K562 (cell line): ENCODE data around the gene OSCP1. TPM values are rescaled to one million over a fixed set of nuclear protein-coding genes. Genes with fewer than 3 reads are reported as not detected.

Experiments
- CBX2 ChIP-seq: fragments of 200-600 bp; sonication (generic); IDR thresholded peaks from one replicate; pipeline ENCODE4 v1.6.1; 2012; ENCODE audit warnings: mild to moderate bottlenecking, low read length, inconsistent platforms; ENCODE audit not compliant: insufficient read depth, poor library complexity, severe bottlenecking
- CREM ChIP-seq: IDR thresholded peaks from 2 replicates; pipeline ENCODE4 v1.6.1; 2014; ENCODE audit warnings: antibody characterized with exemption, low read depth
- DACH1 ChIP-seq: fragments of 450-650 bp; IDR thresholded peaks from 2 replicates; pipeline ENCODE4 v1.6.1; 2018; ENCODE audit not compliant: partially characterized antibody
- FOSL1 ChIP-seq: fragments of 200-800 bp; sonication (Bioruptor generic); conservative IDR thresholded peaks from 2 replicates; pipeline ENCODE4 v1.6.1; 2016; ENCODE audit warnings: missing genetic modification characterization, missing compliant biosample characterization
- GABPB1 ChIP-seq: sonication (generic); formaldehyde crosslinking; IDR thresholded peaks from 2 replicates; pipeline ENCODE4 v1.8.0; 2022; ENCODE audit warnings: mild to moderate bottlenecking, missing genetic modification reagents
- HES1 ChIP-seq: fragments of 450-650 bp; IDR thresholded peaks from 2 replicates; pipeline ENCODE4 v1.6.1; 2016; ENCODE audit warnings: low read depth, mild to moderate bottlenecking, moderate library complexity
- HNRNPLL ChIP-seq: fragments of 200-400 bp; formaldehyde crosslinking; IDR thresholded peaks from 2 replicates; pipeline ENCODE4 v1.6.1; 2017; ENCODE audit warnings: low read length, low read depth, mild to moderate bottlenecking; ENCODE audit not compliant: poor library complexity, severe bottlenecking
- KDM2B ChIP-seq: fragments of 250-450 bp; sonication (Bioruptor Pico); IDR thresholded peaks from 2 replicates; pipeline ENCODE4 v1.8.0; 2021; ENCODE audit warnings: mild to moderate bottlenecking, moderate library complexity
- NFE2 ChIP-seq: IDR thresholded peaks from 2 replicates; pipeline ENCODE4 v1.6.1; 2014; ENCODE audit warnings: antibody characterized with exemption, low read depth
- POLR2A ChIP-seq: fragments of 450-650 bp; conservative IDR thresholded peaks from 2 replicates; pipeline ENCODE4 v1.6.1; 2016
- RBM17 ChIP-seq: fragments of 200-400 bp; formaldehyde crosslinking; IDR thresholded peaks from 2 replicates; pipeline ENCODE4 v1.6.1; 2017; ENCODE audit warnings: low read depth, mild to moderate bottlenecking, low read length, borderline replicate concordance
- SETDB1 ChIP-seq: IDR thresholded peaks from one replicate; pipeline ENCODE4 v1.6.1; 2012; ENCODE audit warnings: low read length, control low read depth, inconsistent platforms
- STAG1 ChIP-seq: sonication (generic); formaldehyde crosslinking; IDR thresholded peaks from 2 replicates; pipeline ENCODE4 v1.5.0; 2020; ENCODE audit warnings: missing genetic modification reagents, borderline replicate concordance
- U2AF1 ChIP-seq: fragments of 200-400 bp; formaldehyde crosslinking; optimal IDR thresholded peaks from 2 replicates; pipeline ENCODE3; 2017; ENCODE audit warnings: mild to moderate bottlenecking, low read depth, low read length, moderate library complexity
- ZC3H8 ChIP-seq: fragments of 450-650 bp; IDR thresholded peaks from 2 replicates; pipeline ENCODE4 v1.6.1; 2017
- ZNF24 ChIP-seq: fragments of 450-650 bp; IDR thresholded peaks from 2 replicates; pipeline ENCODE4 v1.6.1; 2016
- ZNF408 ChIP-seq: fragments of 250-450 bp; sonication (Bioruptor Pico); IDR thresholded peaks from 2 replicates; pipeline ENCODE4 v1.4.0; 2020; ENCODE audit warnings: low read depth, mild to moderate bottlenecking, moderate library complexity
- ZNF780A ChIP-seq: fragments of 250-450 bp; sonication (Bioruptor Pico); IDR thresholded peaks from 2 replicates; pipeline ENCODE4 v1.5.0; 2021; ENCODE audit warnings: mild to moderate bottlenecking
- polyA plus RNA-seq, 8 experiments: library from polyadenylated mRNA; depleted of rRNA in 4 of 8; stranded (reverse) in 5 of 8; unstranded in 3 of 8; fragments of >200 nt; fragmentation: Nextera tagmentation in 2 of 8; fragmentation: Illumina TruSeq in 1 of 8; extraction: Ambion mirVana in 2 of 8; extraction: Trizol in 1 of 8; gene quantifications; 2 replicates each; pipeline versions ENCODE4 v1.2.1 to v1.2.3, GENCODE V29; 2011 to 2014; ENCODE audit warnings: inconsistent platforms in 1 of 8, missing spikeins in 1 of 8
- total RNA-seq, 7 experiments: library from RNA; depleted of rRNA in 6 of 7; stranded (reverse); fragments of >200 nt in 6 of 7; fragmentation: Illumina TruSeq in 2 of 7; extraction: Trizol in 2 of 7; gene quantifications; 2 replicates each; pipeline versions ENCODE4 v1.2.1 to v1.2.3, GENCODE V29; 2011 to 2021; ENCODE audit warnings: low replicate concordance in 1 of 7
- TF ChIP-seq, protein P1 (sequence below): fragments of 250-450 bp; sonication (Bioruptor Pico); IDR thresholded peaks from 2 replicates; pipeline ENCODE4 v1.4.0; 2020
- TF ChIP-seq, protein P2 (sequence below): sonication (generic); formaldehyde crosslinking; IDR thresholded peaks from 2 replicates; pipeline ENCODE4 v1.8.0; 2022; ENCODE audit warnings: mild to moderate bottlenecking, missing genetic modification reagents
- TF ChIP-seq, protein P3 (sequence below): fragments of 250-450 bp; sonication (Bioruptor Pico); IDR thresholded peaks from 2 replicates; pipeline ENCODE4 v1.8.0; 2021; ENCODE audit warnings: moderate library complexity, mild to moderate bottlenecking, inconsistent platforms

OSCP1 gene
- total and polyA plus RNA-seq, 9 of the 15 experiments (the other 6 are each of a cell fraction or from before 2014, with no cell fraction given): 0.15 to 0.40 (median 0.33) TPM; not detected in 5

GRCh38 chr1:36386265-36387140 lies 63.7 kb downstream of the OSCP1 start (continued):
- TF ChIP-seq, protein P1, sequence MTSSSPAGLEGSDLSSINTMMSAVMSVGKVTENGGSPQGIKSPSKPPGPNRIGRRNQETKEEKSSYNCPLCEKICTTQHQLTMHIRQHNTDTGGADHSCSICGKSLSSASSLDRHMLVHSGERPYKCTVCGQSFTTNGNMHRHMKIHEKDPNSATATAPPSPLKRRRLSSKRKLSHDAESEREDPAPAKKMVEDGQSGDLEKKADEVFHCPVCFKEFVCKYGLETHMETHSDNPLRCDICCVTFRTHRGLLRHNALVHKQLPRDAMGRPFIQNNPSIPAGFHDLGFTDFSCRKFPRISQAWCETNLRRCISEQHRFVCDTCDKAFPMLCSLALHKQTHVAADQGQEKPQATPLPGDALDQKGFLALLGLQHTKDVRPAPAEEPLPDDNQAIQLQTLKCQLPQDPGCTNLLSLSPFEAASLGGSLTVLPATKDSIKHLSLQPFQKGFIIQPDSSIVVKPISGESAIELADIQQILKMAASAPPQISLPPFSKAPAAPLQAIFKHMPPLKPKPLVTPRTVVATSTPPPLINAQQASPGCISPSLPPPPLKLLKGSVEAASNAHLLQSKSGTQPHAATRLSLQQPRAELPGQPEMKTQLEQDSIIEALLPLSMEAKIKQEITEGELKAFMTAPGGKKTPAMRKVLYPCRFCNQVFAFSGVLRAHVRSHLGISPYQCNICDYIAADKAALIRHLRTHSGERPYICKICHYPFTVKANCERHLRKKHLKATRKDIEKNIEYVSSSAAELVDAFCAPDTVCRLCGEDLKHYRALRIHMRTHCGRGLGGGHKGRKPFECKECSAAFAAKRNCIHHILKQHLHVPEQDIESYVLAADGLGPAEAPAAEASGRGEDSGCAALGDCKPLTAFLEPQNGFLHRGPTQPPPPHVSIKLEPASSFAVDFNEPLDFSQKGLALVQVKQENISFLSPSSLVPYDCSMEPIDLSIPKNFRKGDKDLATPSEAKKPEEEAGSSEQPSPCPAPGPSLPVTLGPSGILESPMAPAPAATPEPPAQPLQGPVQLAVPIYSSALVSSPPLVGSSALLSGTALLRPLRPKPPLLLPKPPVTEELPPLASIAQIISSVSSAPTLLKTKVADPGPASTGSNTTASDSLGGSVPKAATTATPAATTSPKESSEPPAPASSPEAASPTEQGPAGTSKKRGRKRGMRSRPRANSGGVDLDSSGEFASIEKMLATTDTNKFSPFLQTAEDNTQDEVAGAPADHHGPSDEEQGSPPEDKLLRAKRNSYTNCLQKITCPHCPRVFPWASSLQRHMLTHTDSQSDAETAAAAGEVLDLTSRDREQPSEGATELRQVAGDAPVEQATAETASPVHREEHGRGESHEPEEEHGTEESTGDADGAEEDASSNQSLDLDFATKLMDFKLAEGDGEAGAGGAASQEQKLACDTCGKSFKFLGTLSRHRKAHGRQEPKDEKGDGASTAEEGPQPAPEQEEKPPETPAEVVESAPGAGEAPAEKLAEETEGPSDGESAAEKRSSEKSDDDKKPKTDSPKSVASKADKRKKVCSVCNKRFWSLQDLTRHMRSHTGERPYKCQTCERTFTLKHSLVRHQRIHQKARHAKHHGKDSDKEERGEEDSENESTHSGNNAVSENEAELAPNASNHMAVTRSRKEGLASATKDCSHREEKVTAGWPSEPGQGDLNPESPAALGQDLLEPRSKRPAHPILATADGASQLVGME (CRISPR knock-in tag): peak; percentile 91; the same call in 1 of the 2 replicates
- TF ChIP-seq NFE2: peak; percentile 98
- TF ChIP-seq DACH1: peak; percentile 88
- TF ChIP-seq, protein P2, sequence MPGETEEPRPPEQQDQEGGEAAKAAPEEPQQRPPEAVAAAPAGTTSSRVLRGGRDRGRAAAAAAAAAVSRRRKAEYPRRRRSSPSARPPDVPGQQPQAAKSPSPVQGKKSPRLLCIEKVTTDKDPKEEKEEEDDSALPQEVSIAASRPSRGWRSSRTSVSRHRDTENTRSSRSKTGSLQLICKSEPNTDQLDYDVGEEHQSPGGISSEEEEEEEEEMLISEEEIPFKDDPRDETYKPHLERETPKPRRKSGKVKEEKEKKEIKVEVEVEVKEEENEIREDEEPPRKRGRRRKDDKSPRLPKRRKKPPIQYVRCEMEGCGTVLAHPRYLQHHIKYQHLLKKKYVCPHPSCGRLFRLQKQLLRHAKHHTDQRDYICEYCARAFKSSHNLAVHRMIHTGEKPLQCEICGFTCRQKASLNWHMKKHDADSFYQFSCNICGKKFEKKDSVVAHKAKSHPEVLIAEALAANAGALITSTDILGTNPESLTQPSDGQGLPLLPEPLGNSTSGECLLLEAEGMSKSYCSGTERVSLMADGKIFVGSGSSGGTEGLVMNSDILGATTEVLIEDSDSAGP (CRISPR knock-in tag): peak; percentile 60
- no peak for TF ChIP-seq CBX2
- no peak for TF ChIP-seq HNRNPLL
- TF ChIP-seq RBM17: no peak
- peak; percentile 73 for TF ChIP-seq GABPB1 (CRISPR knock-in tag)
- TF ChIP-seq SETDB1: no peak
- 0 out of 2 replicates have a peak, but pooled peaks have one; percentile 35 for TF ChIP-seq HES1
- peak; percentile 62 for TF ChIP-seq ZNF24
- TF ChIP-seq U2AF1: no peak
- 0 out of 2 replicates have a peak, but pooled peaks have one; percentile 35 for TF ChIP-seq KDM2B (CRISPR knock-in tag)
- TF ChIP-seq ZNF780A (CRISPR knock-in tag): no peak
- no peak for TF ChIP-seq ZNF408 (CRISPR knock-in tag)
- TF ChIP-seq STAG1 (CRISPR knock-in tag): no peak
- TF ChIP-seq POLR2A: peak; percentile 97
- TF ChIP-seq, protein P3, sequence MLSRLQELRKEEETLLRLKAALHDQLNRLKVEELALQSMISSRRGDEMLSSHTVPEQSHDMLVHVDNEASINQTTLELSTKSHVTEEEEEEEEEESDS (CRISPR knock-in tag): no peak
- TF ChIP-seq FOSL1 (tag): peak; percentile 100
- peak; percentile 79 for TF ChIP-seq CREM
- no peak for TF ChIP-seq ZC3H8
